Medulla oblongata (tissue), 1 donor: ENCODE data around the gene MSI2.

Experiments used
- DNase-seq: peaks from one replicate; pipeline ENCODE4 v3.0.0-alpha.2; 2015; ENCODE audit errors: extremely low spot score

The MSI2 gene

DNA sequence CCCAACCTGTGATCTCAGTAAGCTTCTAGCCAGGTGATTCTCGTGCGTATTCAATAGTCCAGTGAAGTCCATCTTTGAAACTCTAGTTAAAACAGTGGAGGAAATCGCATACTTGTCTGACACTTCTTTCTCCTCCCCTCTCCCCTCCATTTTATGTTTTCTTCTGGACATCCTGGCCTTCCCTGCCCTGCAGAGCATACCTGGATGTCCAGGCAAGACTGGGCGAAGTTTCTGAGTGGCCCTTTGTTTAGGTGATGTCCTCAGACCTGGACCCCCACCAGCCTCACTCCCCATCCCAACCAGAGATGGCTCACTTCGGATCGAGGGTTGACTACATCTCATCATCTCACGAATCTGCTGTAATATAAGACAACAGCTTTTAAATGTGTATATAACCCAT, 423.0 kb downstream of the MSI2 start:
- no peak for DNase-seq

DNA sequence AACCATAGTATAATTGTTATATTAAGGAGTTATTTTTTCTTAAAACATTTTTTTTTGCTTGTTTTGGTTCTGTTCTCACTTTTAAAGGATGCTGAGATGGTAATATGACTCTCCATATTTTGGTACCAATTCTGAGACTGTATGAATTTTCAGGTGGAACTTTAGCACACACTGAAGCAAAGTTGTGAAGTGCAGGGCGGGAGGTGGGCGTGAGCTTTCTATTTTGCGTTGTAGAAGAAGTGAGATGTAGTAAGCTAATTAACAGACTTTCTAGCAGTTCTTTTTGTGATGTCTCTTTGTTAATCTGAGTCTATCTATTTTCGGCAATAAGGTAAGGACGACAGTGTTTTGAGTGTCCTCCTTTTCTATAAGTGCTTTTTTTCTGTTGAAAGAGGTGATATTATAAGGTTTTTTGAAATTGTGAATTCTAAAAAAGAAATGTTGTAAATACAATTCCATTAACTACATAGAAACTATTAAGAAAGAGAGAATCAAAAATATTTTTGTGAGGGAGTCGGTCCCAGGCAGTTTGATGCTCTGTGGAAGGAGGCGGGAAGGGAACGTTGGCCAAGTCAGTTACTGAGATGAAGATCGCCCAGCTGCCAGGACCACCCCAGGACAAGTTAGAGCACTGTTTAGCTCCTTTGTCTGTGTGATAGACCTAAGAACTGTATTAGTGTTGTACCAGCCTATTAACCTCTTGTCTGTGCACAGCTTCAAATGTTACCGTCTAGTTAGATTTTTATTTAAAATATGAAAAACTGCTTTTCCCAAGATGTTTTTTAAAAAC, 423.8 kb downstream of the MSI2 start:
- DNase-seq, result no peak

DNA sequence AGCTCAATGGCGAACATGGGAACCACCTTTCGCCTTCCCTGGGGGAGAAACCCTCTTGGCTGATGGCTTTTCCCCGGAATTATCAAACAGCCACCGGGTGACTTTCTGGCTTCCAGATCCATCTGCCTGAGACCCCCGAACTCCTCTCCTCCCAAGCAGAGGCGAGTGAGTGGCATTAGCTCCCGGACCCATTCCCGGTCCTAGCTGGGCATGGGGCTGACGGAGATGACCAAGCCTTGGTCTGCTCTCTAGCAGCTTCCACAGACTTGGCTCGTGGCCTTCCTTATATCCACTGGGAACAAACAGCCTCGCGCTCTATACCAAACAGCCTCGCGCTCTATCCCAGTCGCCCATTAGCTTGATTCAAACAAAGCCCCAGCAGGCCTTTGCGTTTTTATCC, 426.4 kb downstream of the MSI2 start:
- DNase-seq, result no peak

DNA sequence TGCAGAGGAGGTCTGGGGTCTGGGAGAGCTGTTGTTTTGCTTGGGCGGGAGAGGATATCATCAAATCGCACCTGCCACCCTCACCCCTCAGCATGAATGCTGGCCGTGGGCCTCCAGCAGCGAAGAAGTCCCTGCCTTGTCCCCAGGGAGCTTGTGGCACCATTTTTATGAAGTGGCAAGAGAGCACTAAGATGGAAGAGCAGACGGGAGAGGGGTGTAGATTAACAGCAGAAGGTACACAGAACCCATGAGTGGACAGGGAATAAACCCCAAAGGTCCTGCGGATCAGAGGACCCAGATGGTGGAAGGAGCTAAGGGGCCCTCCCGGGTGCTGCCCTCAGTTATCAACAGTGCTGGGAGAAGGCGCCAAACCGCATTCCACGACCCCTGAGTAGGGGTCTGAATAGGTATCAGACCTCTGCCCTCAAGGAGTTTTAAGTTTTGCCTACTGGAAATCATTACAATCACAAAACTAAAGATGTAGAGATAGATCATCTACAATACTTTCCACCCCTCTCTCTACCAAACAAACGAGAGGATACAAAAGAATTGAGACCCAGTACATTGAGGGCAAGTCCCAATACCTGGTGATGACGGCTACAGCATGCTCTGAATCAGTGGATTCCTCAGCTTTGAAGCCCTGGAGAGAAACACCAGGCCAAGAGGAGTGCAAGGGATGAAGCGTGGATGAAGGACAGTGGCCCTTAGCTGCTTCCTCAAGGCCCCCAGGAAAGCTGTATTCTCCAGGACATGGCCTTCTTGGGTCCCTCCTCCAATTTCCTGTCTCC, 428.6 kb downstream of the MSI2 start:
- DNase-seq, result no peak

DNA sequence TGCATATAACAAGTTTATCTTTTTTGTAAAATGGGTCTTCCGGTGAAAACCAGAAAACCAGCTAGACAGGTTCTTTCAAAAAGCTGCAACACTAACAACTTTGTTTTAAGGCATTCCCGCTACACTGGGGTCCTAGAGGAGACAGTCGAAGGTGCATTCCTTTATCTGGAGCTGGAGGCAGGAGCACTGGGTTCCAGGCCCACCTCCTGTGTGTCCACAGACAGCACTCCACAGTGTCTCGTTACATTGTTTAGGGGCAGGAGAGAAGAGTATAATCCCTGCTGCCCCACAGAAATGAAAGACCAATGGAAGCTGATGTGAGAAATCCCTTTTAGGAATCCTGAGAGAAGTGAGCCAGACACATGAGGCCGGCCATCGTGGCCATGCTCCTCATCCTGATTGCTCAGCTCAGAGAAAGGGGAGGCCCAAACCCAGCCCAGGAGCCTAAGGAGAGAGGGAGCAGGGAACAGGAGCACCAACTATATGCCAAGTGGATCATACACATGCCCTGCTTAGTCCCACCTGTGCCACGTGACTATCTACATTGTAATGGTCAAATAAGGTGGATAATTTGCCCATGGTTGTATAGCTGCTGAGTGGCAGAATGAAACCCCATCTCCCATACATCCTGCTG, 429.3 kb downstream of the MSI2 start:
- no peak for DNase-seq

DNA sequence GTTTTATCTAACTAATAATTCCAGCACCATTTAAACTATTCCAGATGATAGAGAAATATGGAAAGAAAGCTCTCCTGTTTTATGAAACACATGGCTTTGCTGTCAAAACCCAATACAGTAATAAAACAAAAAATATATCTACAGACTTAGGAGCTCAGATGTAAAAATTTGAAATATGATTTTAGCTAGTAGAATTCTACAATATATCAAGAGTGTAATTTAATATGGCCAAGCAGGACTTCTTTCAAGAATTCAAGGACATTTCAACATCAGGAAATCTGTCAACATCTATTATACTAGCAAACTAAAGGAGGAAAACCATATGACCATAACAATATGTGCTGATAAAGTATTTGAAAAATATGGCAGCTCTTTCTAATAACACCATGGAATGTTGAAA, 431.3 kb downstream of the MSI2 start:
- no peak for DNase-seq

DNA sequence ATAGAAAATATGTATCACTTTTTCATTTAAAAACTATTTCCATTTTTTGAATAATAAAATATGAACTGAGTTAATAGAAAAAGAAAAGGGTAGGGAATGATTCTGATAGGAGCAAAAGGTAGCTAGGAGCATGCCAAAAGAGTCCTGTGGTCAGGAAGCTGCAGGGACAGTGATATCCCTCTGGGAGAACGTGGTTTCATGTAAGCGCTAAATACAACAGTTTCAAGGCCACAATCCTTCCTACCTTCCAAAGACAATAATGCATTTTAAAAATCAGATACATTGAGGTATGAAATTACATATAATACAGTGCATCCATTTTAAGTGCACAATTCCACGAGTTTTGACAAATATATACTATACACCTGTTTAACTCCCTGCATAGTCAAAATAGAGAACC, 432.9 kb downstream of the MSI2 start:
- no peak for DNase-seq

DNA sequence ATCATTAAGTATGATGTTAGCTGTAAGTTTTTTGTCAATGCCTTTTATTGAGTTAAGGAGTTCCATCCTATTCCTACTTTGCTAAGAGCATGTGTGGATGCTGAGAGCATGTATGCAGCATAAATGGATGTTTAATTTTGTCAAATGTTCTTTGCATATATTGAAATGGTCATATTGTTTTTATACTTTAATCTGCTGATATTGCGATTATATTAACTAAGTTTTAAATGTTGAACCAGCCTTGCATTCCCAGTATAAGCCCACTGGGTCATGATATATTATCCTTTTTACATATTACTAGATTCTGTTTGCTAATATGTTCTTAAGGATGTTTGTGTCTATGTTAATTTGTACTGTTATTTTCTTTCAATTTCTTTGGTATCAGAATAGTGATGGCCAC, 435.6 kb downstream of the MSI2 start:
- DNase-seq, result no peak

DNA sequence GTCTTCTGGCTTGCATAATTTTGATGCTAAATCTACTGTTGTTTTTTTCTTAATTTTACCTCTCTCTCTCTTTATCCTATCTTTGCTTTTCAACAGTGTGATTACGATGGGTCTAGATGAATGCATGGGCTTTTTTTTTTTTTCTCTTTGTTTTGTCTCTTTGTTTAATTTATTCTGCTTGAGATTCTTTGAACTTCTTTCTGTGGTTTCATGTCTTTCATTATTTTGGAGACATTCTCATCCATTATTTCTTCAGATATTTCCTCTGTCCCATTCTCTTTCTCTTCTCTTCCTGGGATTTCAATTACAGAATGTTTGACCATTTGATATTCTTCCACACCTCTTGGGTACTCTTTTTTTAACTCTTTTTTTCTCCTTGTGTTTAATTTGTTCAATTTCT, 436.4 kb downstream of the MSI2 start:
- DNase-seq, result no peak

DNA sequence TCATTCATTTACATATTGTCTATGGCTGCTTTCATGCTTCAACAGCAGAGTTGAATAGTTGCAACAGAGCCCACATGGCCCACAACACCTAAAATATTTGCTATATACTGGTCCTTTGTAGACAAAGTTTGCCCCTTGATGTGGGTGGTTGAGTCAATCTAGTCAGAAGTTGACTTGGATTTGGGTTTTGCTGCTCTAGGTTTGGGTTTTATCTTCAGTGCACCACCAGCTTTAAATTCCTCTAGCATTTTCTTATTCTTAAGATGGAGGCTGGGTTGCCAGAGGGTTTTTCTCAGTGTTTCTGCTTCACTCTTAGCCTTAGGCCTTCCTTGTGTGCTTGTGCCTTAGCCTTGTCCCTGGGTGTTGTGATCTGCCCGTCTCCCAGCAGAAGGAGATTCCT, 437.7 kb downstream of the MSI2 start:
- DNase-seq, result no peak

DNA sequence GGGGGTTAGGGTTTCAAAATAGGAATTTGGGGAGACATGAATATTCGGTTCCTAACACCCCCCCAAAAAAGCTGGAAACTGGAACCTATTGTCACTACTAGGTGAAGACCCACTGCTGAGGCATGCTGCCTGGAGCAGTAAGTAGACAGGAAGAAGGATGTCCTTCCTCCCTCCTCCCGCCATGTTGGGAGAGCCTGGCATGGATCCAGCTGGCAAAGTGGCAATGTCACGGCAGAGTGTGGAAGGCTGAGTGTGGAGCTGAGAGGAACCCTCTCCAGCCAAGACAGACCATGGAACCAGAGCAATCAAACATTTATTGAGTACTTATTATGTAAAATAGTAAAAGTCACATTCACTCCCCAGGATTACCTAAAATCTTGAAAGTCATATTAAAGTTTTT, 439.7 kb downstream of the MSI2 start:
- no peak for DNase-seq

DNA sequence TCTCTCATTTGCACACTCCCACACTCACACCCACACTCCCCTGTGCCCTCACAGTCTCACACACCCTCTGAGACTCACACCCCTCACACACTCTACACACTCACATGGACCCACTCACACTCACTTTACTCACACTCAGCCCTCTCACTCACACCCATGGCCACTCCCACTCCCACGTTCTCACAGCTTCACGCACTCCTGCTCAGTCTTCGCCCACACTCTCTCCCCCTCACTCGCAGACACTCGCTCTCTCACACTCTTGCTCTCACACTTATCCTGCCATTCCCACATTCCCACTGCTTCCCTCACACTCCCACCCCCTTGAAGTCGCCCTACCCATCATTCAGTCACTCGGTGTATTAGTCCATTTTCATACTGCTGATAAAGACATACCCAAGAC, 440.9 kb downstream of the MSI2 start:
- DNase-seq, result no peak

DNA sequence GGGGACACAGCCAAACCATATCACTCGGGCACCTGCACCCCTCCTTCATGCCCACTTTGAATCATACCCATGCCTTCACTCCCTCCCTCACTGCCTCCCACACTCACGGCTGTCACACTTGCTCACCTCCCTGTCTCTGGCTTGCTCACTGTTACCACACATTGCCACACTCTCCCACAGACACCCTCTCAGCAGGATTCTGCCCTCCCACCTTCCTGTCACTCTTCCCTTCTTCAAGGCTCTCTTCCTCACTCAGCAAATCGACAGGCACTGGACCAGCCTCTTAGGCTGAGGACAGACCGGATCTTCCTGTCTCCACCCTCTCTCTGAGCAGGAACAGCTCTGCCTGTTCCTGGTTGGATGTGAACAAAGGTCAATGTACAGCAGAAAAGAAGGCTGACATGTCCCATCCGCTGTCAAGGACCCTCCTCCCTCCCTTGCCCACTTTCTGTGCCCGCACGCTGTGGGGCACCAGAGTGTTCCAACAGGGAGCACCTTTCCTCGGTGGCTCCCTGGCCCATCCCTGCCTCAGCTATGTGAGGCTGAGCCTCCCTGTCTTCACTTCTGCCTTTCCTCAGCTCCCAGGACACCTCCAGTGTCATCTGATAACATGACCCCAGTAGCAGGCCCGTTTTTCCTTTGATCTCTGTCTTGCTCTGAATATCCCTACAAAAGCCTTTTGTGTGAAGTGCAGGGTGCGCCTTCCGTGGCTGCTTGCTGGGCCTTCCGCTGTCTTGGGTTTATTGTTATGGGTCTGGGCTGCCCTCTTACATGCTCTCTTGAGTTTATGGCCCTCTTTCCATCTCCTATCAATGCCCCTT, 441.8 kb downstream of the MSI2 start:
- no peak for DNase-seq

DNA sequence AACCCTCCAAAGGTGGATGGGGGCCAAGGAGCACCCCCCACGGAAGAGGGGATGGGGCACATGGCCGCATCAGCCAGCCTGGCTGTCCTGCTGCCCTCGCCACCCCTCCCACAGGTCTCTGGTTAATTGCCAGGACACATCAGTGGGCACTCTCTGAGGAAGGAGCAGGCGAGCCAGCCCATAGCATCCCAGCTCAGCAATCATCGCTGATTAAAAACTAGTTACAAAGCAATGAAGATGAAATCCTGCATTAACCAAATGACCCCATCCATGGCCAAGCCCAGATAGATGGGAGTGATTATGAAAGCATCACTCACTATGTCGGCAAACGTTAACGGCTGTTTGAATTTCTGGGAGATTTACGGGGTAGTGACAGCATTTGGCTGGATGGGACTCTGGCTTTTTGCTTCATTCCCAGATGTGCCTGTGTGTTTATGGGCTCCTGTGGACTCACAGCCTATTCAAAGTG, 443.5 kb downstream of the MSI2 start:
- DNase-seq, result no peak

DNA sequence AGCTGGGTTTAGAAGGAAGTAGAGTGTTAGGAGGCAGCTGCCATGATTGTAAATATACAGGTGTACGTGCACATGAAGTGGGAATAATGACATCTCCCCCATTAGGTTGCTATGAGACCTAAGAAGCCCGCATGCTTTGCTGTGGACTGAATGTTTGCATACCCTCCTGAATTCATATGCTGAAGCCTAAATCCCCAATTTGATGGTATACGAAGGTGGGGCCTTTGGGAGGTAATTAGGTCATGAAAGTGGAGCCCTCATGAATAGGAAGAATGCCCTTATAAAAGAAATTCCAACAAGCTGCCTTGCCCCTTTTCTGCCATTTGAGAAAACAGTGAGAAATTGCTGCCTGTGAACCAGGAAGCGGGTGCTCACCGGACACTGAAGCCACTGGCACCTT, 444.8 kb downstream of the MSI2 start:
- no peak for DNase-seq

DNA sequence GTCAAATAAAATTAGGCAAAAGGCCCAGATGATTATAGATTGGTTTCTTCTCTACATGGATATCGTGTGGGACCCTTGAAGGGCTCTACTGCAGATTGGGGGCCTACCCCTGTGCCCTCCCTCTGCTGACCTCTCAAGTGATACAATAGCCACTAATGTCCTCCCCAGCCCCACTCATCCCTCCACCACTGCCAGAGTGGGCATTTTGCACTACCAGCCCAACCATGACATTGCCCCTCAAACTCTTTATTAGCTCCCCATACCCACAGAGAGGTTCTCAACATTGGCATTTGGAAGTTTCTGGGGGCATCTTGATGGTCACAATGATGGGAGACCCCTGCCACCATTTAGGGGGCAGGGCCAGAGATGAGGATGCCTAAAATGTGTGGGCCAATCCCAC, 446.9 kb downstream of the MSI2 start:
- no peak for DNase-seq

DNA sequence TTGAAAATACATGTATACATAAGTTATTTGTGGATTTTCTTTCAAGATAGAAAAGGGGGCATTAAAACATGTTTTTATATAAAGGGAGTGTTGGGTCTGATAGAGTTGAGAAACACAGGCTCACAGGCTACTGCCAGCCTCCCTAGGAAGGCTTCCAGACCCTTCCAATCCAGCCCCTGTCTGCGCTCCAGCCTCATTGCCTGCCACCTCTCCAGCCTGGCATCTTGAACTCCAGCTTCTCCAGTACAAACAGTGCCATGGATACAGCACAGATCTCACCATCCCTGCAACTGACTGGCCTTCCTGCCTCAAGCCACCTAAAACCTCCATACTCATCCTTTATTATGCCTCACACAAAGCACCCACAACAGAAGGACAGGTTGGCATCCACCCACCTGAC, 448.1 kb downstream of the MSI2 start:
- DNase-seq, result peak; percentile 52

DNA sequence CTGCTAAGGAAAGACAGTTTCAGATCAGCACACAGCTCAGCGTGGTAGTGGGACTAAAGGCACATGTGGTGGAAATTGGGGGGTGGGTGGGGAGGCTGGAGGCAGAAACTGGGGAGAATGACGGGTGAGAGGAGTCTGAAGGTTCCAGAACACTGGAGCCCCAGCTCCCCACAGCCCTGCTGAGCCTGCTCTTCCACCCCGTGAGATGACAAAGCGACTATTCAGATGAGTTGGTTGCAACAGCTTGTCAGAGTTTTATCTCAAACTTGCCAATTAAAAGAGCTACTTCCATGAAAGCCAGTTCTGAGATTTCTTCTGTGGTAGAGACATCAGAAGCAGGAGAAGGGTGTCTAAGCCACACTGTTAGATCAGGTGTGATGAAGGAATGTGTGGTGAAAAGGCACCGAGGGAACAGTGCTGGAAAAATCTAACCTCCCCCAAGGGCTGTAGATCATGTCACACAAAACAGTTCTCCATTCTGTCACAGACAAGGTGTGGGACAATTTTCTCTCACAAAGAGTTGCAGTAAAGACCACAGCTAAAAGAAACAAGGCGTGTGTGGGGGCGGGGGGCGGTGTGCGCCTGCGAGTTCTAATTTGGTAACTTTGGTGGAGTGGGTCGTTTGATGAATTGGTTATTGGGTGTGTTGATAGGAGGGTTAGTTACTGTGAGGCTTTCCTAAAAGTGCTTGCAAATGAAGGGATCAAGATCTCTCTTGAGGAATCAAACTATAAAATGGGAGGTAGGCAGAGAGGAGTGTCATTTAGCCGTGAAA, 449.8 kb downstream of the MSI2 start:
- DNase-seq, result peak; percentile 69

DNA sequence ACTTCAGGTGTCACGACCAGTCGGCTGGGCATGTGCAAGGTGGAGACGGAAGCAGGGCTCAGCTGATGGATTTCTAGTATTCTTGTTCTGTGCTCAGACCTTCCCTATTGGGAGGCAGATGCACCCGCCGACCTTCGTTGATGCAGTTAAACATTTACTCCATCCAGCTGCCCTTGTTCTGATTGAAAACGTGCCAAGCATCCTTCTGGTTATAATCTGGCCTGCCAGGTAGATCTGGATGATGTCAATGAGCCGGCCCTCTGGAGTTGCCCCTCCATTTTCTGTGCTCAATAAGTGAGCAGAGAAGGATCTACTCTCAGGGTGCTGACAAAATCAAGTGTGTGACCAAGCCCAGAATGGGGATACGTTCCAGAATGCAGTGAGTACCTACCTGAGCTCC, 450.4 kb downstream of the MSI2 start:
- no peak for DNase-seq

DNA sequence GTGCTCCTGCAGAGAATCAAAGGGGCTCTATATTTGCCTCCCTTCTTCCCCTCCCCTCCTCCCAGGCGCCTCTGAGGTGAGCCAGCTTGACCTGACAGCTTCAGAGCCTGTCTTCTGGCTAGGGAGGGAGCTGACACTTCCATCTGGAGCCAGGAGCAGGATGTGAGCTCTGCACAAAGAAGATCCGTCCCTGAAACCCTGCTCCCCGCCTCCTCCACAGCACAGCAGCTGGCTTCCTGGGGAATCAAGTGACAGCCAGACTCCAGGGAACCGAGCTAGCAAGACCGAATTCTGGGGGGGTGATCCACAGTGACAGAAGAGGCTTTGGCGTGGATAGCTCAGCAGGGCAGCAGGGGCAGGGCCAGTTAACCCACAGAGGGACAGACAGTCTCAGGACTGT, 451.6 kb downstream of the MSI2 start:
- DNase-seq, result peak; percentile 84

DNA sequence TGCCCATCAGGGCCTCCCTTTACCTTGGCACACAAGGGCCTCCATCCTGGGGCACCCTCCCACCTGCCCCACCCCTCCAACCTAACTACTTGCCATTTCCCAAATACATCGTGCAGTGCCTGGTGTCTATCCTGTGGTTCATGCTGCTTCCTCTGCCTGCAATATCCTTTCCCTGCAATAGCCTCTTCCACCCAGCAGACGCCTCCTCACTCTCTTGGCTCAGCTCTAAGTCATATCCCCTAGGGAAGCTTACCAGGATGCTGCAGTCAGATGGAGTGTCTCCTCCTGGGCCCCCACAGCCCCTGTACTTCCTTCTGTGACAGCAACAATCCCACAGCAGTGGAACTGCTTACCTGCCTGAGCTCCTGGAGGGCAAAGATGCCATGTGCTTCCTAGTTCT, 452.1 kb downstream of the MSI2 start:
- DNase-seq, result no peak
